SK-N-SH treated with all-trans-retinoic acid at 6 μM for 48 hours (cell line): ENCODE data around the gene PHKG1.

ENCODE experiments used
- ATAC-seq: fragments of 200-7000 bp; cut with Tn5 transposase; 3 replicates; pipeline ENCODE4 v1.9.1; 2020; ENCODE audit warnings: mild to moderate bottlenecking, moderate library complexity
- ARNTL ChIP-seq: fragments of 450-650 bp; formaldehyde crosslinking; IDR thresholded peaks from 2 replicates; pipeline ENCODE4 v1.5.0; 2020; ENCODE audit warnings: low read depth, mild to moderate bottlenecking, moderate library complexity, borderline replicate concordance
- BACH2 ChIP-seq: fragments of 250-450 bp; sonication (Bioruptor Pico); IDR thresholded peaks from 2 replicates; pipeline ENCODE4 v1.9.0; 2021; ENCODE audit warnings: mild to moderate bottlenecking, borderline replicate concordance
- CSDC2 ChIP-seq: fragments of 250-450 bp; sonication (Bioruptor Pico); IDR thresholded peaks from 2 replicates; pipeline ENCODE4 v1.5.0; 2020; ENCODE audit warnings: mild to moderate bottlenecking, moderate library complexity
- ESRRG ChIP-seq: fragments of 250-450 bp; sonication (Bioruptor Pico); IDR thresholded peaks from 2 replicates; pipeline ENCODE4 v1.6.1; 2021; ENCODE audit warnings: mild to moderate bottlenecking
- GLIS3 ChIP-seq: fragments of 250-450 bp; sonication (Bioruptor Pico); IDR thresholded peaks from 2 replicates; pipeline ENCODE4 v1.5.0; 2020; ENCODE audit warnings: mild to moderate bottlenecking, moderate library complexity
- ISL1 ChIP-seq: fragments of 250-450 bp; sonication (Bioruptor Pico); IDR thresholded peaks from 2 replicates; pipeline ENCODE4 v2.1.2; 2022; ENCODE audit warnings: mild to moderate bottlenecking, moderate library complexity
- OSR1 ChIP-seq: fragments of 250-450 bp; sonication (Bioruptor Pico); IDR thresholded peaks from 2 replicates; pipeline ENCODE4 v1.8.0; 2022; ENCODE audit warnings: moderate library complexity, mild to moderate bottlenecking, inconsistent platforms
- PPARA ChIP-seq: fragments of 250-450 bp; sonication (Bioruptor Pico); IDR thresholded peaks from 2 replicates; pipeline ENCODE4 v1.5.0; 2020; ENCODE audit warnings: mild to moderate bottlenecking, borderline replicate concordance
- RARB ChIP-seq: fragments of 250-450 bp; sonication (Bioruptor Pico); IDR thresholded peaks from 2 replicates; pipeline ENCODE4 v1.8.0; 2021; ENCODE audit warnings: mild to moderate bottlenecking, moderate library complexity
- SNAI2 ChIP-seq: fragments of 250-450 bp; sonication (Bioruptor Pico); IDR thresholded peaks from 2 replicates; pipeline ENCODE4 v1.5.0; 2020; ENCODE audit warnings: mild to moderate bottlenecking, moderate library complexity
- TCF4 ChIP-seq: fragments of 250-450 bp; sonication (Bioruptor Pico); IDR thresholded peaks from 2 replicates; pipeline ENCODE4 v1.8.0; 2021; ENCODE audit warnings: mild to moderate bottlenecking, moderate library complexity, borderline replicate concordance
- TOX ChIP-seq: fragments of 250-450 bp; sonication (Bioruptor Pico); IDR thresholded peaks from 2 replicates; pipeline ENCODE4 v1.8.0; 2021; ENCODE audit warnings: mild to moderate bottlenecking, moderate library complexity, borderline replicate concordance
- ZC3H10 ChIP-seq: fragments of 250-450 bp; sonication (Bioruptor Pico); IDR thresholded peaks from 2 replicates; pipeline ENCODE4 v1.5.1; 2021; ENCODE audit warnings: mild to moderate bottlenecking, moderate library complexity
- ZFP3 ChIP-seq: fragments of 250-450 bp; sonication (Bioruptor Pico); IDR thresholded peaks from 2 replicates; pipeline ENCODE4 v1.5.0; 2020; ENCODE audit warnings: mild to moderate bottlenecking, moderate library complexity
- ZFP30 ChIP-seq: fragments of 450-650 bp; formaldehyde crosslinking; IDR thresholded peaks from 2 replicates; pipeline ENCODE4 v1.5.0; 2022; ENCODE audit warnings: mild to moderate bottlenecking, moderate library complexity
- ZNF565 ChIP-seq: fragments of 450-650 bp; formaldehyde crosslinking; conservative IDR thresholded peaks from 2 replicates; pipeline ENCODE4 v1.5.0; 2020; ENCODE audit warnings: low read depth, mild to moderate bottlenecking, moderate library complexity
- ZNF70 ChIP-seq: fragments of 450-650 bp; formaldehyde crosslinking; IDR thresholded peaks from 2 replicates; pipeline ENCODE4 v1.5.0; 2020; ENCODE audit warnings: mild to moderate bottlenecking, moderate library complexity
- ZNF8 ChIP-seq: fragments of 450-650 bp; formaldehyde crosslinking; IDR thresholded peaks from 2 replicates; pipeline ENCODE4 v1.5.0; 2020; ENCODE audit warnings: mild to moderate bottlenecking, moderate library complexity
- TF ChIP-seq, protein P1 (sequence below): fragments of 250-450 bp; sonication (Bioruptor Pico); IDR thresholded peaks from 2 replicates; pipeline ENCODE4 v1.5.0; 2020; ENCODE audit warnings: mild to moderate bottlenecking, moderate library complexity
- TF ChIP-seq, protein P2 (sequence below): fragments of 250-450 bp; sonication (Bioruptor Pico); IDR thresholded peaks from 2 replicates; pipeline ENCODE4 v1.5.1; 2020; ENCODE audit warnings: low read depth, mild to moderate bottlenecking, moderate library complexity
- TF ChIP-seq, protein P3 (sequence below): fragments of 250-450 bp; sonication (Bioruptor Pico); IDR thresholded peaks from 2 replicates; pipeline ENCODE4 v1.8.0; 2020; ENCODE audit warnings: mild to moderate bottlenecking, moderate library complexity, borderline replicate concordance
- TF ChIP-seq, protein P4 (sequence below): fragments of 250-450 bp; sonication (Bioruptor Pico); IDR thresholded peaks from 2 replicates; pipeline ENCODE4 v1.8.0; 2021; ENCODE audit warnings: low read depth, mild to moderate bottlenecking, moderate library complexity, borderline replicate concordance
- TF ChIP-seq, protein P5 (sequence below): fragments of 250-450 bp; sonication (Bioruptor Pico); IDR thresholded peaks from 2 replicates; pipeline ENCODE4 v1.5.1; 2021; ENCODE audit warnings: mild to moderate bottlenecking, moderate library complexity

PHKG1 gene

DNA sequence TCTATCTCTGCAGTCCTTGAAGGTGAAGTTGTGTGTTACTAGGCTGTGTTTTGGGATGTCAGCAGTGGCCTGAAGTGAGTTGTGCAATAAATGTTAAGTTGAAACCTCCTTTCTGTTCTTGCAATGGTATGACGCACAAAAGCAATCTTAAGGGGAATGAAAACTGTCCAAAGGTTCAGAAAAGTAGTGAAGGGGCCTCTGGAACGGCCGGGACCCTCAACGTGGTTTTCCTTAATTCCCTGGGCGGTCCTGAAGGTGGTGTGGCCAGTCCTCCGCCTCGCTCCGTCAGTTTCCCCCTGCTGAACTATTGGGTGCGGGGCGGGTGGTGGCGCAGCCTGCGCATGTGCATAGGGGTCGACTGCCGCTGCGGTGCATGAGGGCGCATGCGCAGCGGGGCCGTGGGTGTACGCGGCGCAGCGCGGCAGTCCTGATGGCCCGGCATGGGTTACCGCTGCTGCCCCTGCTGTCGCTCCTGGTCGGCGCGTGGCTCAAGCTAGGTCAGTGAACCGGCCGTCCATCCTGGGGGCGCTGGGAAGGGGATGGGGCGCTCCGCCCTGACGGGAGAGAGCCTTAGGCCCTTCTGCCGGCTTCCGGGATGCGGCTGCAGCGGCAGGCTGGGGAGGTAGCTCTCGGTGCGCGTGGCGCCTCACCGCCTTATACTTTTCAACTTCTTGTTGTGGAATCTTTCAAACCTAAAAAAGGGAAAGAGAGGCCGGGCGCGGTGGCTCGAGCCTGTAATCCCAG is 28.7 kb downstream of the PHKG1 start, which contains the start of gene SUMF2:
Gene SUMF2 (plus strand): TSS at position 405 of the 744 bp plus-strand sequence. CDS start 26 bp downstream, at position 431.
- ATAC-seq: peak; percentile 93
- no peak; the same call in 1 of the 2 replicates for TF ChIP-seq TCF4 (CRISPR knock-in tag)
- no peak for TF ChIP-seq OSR1 (CRISPR knock-in tag)
- no peak; the same call in 1 of the 2 replicates for TF ChIP-seq SNAI2 (CRISPR knock-in tag)
- TF ChIP-seq, protein P1, sequence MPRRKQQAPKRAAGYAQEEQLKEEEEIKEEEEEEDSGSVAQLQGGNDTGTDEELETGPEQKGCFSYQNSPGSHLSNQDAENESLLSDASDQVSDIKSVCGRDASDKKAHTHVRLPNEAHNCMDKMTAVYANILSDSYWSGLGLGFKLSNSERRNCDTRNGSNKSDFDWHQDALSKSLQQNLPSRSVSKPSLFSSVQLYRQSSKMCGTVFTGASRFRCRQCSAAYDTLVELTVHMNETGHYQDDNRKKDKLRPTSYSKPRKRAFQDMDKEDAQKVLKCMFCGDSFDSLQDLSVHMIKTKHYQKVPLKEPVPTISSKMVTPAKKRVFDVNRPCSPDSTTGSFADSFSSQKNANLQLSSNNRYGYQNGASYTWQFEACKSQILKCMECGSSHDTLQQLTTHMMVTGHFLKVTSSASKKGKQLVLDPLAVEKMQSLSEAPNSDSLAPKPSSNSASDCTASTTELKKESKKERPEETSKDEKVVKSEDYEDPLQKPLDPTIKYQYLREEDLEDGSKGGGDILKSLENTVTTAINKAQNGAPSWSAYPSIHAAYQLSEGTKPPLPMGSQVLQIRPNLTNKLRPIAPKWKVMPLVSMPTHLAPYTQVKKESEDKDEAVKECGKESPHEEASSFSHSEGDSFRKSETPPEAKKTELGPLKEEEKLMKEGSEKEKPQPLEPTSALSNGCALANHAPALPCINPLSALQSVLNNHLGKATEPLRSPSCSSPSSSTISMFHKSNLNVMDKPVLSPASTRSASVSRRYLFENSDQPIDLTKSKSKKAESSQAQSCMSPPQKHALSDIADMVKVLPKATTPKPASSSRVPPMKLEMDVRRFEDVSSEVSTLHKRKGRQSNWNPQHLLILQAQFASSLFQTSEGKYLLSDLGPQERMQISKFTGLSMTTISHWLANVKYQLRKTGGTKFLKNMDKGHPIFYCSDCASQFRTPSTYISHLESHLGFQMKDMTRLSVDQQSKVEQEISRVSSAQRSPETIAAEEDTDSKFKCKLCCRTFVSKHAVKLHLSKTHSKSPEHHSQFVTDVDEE: no peak
- TF ChIP-seq, protein P2, sequence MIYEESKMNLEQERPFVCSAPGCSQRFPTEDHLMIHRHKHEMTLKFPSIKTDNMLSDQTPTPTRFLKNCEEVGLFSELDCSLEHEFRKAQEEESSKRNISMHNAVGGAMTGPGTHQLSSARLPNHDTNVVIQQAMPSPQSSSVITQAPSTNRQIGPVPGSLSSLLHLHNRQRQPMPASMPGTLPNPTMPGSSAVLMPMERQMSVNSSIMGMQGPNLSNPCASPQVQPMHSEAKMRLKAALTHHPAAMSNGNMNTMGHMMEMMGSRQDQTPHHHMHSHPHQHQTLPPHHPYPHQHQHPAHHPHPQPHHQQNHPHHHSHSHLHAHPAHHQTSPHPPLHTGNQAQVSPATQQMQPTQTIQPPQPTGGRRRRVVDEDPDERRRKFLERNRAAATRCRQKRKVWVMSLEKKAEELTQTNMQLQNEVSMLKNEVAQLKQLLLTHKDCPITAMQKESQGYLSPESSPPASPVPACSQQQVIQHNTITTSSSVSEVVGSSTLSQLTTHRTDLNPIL: no peak
- TF ChIP-seq, protein P3, sequence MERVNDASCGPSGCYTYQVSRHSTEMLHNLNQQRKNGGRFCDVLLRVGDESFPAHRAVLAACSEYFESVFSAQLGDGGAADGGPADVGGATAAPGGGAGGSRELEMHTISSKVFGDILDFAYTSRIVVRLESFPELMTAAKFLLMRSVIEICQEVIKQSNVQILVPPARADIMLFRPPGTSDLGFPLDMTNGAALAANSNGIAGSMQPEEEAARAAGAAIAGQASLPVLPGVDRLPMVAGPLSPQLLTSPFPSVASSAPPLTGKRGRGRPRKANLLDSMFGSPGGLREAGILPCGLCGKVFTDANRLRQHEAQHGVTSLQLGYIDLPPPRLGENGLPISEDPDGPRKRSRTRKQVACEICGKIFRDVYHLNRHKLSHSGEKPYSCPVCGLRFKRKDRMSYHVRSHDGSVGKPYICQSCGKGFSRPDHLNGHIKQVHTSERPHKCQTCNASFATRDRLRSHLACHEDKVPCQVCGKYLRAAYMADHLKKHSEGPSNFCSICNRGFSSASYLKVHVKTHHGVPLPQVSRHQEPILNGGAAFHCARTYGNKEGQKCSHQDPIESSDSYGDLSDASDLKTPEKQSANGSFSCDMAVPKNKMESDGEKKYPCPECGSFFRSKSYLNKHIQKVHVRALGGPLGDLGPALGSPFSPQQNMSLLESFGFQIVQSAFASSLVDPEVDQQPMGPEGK: peak; percentile 12; the same call in 1 of the 2 replicates
- no peak for TF ChIP-seq ZC3H10
- no peak for TF ChIP-seq ISL1 (CRISPR knock-in tag)
- TF ChIP-seq ZNF8 (CRISPR knock-in tag): no peak
- no peak for TF ChIP-seq BACH2 (CRISPR knock-in tag)
- no peak for TF ChIP-seq RARB (CRISPR knock-in tag)
- TF ChIP-seq, protein P4, sequence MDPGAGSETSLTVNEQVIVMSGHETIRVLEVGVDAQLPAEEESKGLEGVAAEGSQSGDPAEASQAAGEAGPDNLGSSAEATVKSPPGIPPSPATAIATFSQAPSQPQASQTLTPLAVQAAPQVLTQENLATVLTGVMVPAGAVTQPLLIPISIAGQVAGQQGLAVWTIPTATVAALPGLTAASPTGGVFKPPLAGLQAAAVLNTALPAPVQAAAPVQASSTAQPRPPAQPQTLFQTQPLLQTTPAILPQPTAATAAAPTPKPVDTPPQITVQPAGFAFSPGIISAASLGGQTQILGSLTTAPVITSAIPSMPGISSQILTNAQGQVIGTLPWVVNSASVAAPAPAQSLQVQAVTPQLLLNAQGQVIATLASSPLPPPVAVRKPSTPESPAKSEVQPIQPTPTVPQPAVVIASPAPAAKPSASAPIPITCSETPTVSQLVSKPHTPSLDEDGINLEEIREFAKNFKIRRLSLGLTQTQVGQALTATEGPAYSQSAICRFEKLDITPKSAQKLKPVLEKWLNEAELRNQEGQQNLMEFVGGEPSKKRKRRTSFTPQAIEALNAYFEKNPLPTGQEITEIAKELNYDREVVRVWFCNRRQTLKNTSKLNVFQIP (CRISPR knock-in tag): 0 out of 2 replicates have a peak, but pooled peaks have one; percentile 53
- TF ChIP-seq, protein P5, sequence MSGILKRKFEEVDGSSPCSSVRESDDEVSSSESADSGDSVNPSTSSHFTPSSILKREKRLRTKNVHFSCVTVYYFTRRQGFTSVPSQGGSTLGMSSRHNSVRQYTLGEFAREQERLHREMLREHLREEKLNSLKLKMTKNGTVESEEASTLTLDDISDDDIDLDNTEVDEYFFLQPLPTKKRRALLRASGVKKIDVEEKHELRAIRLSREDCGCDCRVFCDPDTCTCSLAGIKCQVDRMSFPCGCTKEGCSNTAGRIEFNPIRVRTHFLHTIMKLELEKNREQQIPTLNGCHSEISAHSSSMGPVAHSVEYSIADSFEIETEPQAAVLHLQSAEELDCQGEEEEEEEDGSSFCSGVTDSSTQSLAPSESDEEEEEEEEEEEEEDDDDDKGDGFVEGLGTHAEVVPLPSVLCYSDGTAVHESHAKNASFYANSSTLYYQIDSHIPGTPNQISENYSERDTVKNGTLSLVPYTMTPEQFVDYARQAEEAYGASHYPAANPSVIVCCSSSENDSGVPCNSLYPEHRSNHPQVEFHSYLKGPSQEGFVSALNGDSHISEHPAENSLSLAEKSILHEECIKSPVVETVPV (CRISPR knock-in tag): peak; percentile 78; the same call in 1 of the 2 replicates
- peak; percentile 93 for TF ChIP-seq GLIS3
- TF ChIP-seq TOX (CRISPR knock-in tag): no peak; the same call in 1 of the 2 replicates
- TF ChIP-seq CSDC2: no peak
- no peak for TF ChIP-seq ZFP3 (CRISPR knock-in tag)
- no peak for TF ChIP-seq ZNF70 (CRISPR knock-in tag)
- TF ChIP-seq PPARA (CRISPR knock-in tag): no peak
- TF ChIP-seq ZNF565: no peak
- no peak for TF ChIP-seq ZFP30 (CRISPR knock-in tag)
- no peak for TF ChIP-seq ESRRG (CRISPR knock-in tag)
- no peak for TF ChIP-seq ARNTL (CRISPR knock-in tag)

DNA sequence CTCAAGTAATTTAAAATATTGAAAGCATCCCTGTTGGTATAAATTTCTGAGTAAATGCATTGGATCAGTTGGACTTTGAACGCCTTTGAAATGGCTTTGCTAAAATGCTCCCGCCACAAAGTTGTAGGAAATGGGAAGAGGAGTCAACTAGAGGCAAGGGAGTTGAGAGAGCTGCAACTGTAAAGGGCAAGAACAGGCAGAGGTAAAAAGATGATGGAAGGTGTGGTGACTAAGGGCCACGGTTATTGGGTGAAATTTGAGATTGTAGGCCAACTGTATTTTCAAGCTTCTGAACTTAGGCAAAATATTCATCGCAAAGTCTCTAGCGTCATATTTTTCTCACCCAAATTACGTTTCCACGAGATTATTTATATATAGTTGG is 29.3 kb downstream of the PHKG1 start:
- TF ChIP-seq TOX (CRISPR knock-in tag) (no peak), OSR1 (CRISPR knock-in tag) (no peak), ZFP3 (CRISPR knock-in tag) (no peak), ISL1 (CRISPR knock-in tag) (no peak), ZC3H10 (no peak), BACH2 (CRISPR knock-in tag) (no peak), ESRRG (CRISPR knock-in tag) (no peak), ZNF565 (no peak)
- TF ChIP-seq, protein P3: no peak; the same call in 1 of the 2 replicates
- TF ChIP-seq, protein P4 (CRISPR knock-in tag): no peak
- TF ChIP-seq, protein P5 (CRISPR knock-in tag): no peak
- no peak for ATAC-seq
